ENCODE results near the gene SEMA5B.

The SEMA5B gene

DNA sequence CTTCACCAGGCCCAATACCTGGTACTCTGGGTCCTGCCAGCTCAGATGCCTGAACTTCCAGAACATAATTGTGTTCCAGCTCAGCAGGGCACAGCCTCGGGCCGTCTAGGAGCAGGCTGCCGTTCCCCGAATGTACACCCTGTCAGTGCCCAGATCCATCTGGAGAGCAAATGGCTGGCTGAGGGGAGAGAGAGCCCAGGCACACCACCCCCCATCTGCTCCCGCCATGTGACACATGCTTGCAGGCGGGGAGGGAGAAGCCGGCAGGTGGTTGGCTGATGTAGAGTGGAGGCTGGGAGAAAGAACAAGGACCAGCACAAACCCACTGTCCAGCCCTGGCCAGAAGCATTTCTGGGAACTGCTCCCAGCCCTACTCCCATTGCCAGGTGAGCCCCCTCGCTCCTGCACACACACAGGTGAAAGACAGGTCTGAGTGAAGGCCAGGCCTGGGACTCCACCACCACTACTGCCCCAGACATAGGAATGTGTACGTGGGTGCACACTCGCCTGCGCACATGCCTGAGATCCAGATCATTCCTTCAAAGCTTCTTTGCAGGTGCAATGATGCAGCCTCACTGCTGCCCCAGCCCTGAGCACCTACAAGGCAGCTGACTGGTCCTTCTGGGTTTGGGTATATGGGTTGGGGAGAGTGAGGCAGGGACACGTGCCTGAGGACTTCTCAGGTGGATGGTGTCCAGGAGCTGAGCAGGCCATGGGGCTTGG is 53.5 kb downstream of the SEMA5B start:
- DNase-seq (ENCODE audit: low read depth in 3 of 3): no peak

- DNase-seq (ENCODE audit: low read depth in 3 of 3): no peak
Observed at GRCh38 chr3:122972141-122972540, 55.4 kb downstream of the SEMA5B start.

DNA sequence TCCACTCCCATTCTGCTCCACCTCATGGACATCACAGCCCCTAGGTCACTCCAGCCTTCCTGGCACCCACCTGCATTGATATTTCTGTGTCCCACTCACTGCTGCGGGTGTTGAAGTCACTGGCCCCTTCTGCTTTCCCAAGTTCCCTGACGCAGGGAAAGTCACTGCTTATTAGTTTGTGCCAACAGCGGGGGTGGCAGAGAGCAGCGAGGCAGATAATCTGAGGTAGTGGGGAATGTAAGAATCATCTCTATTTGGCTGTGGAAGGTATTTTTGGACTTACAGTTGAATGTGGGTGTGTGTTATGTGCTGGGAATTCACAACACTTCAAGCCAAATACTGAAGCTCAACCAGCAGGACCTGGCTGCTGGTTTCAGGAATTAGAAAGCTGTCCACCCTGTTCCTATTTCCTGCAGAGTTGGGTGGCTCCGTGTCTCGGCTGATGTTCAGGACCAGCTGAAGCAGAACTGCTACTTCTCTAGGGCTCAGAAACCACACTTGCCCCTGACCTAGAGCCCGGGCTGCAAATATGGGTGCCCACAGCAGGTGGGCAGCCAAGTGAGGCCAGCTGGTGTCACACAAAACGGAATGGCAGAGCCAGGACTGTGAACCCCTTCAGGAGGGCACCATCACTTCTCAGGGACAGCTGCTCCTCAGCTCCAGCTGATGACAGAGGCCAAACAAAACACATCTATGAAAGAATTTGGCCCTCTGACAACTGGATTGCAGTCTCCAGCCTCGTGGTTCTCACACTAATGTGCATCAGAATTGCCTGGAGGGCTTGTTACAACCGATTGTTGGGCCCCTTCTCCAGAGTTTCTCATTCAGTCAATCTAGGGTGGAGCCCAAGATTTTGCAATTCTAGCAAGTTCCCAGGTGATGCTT is 57.7 kb downstream of the SEMA5B start:
- no peak for DNase-seq (ENCODE audit: low read depth in 3 of 3)

GRCh38 chr3:122967765-122968164 is 59.8 kb downstream of the SEMA5B start:
- no peak for DNase-seq (ENCODE audit: low read depth in 3 of 3)

- no peak for DNase-seq (ENCODE audit: low read depth in 3 of 3)
Observed at GRCh38 chr3:122967356-122967755, 60.2 kb downstream of the SEMA5B start.

DNA sequence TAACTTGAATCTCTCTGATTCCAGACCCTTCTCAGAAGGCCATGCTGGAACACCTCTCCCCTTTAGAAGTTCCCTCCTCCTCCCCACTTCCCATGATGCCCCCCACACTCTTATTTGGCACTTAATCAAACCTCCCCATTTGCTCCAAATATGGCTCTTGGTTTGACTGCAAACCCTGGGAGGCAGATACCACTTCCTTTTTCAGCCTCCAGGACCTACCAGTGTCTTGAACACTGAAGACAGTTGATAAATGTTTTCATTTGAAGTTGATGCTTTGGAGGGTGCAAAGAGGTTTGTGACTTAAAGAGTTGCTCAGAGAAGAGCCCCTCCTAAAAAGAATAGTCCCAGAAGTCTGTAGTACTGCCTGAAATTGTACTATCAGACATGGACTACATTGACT is 61.5 kb downstream of the SEMA5B start:
- no peak for DNase-seq (ENCODE audit: low read depth in 3 of 3)

DNA sequence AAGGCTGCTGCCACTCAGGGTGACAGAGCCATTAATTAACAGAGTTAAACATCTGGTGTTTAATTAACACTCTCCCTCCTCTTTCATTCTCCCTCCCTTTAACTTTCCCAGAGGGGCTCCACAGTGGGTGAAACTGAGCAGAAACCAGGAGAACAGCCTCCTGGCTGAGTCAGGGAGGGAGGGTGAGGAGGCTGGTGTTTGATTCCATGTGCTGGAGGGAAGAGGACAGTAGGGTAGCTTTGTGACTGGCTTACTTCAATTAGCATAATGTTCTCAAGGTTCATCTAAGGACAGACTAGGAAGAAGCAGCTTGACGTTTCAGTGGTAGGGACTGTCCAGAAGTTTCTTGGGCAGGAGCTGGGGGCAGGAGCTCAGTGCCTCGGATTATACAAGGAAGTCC is 62.8 kb downstream of the SEMA5B start:
- DNase-seq (ENCODE audit: low read depth in 3 of 3): no peak

DNA sequence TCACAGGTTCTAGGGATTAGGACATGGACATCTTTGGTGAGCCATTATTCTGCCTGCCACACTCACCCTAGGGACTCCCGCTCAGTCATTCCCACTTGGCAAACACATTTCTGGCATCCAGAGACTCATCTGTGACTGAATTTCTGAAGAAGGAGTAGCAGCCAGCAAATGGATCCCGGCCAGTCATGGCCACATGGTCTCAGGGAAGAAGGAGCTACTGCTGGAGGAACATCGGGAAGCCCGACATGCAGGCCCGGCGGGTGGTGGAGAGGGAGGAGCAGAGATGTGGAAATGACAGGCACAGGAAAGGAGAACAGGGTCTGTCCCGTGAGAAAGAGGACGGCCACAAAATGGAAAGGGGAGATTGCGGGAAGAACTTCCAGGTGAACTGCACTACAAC is 65.4 kb downstream of the SEMA5B start:
- no peak for DNase-seq (ENCODE audit: low read depth in 3 of 3)

DNA sequence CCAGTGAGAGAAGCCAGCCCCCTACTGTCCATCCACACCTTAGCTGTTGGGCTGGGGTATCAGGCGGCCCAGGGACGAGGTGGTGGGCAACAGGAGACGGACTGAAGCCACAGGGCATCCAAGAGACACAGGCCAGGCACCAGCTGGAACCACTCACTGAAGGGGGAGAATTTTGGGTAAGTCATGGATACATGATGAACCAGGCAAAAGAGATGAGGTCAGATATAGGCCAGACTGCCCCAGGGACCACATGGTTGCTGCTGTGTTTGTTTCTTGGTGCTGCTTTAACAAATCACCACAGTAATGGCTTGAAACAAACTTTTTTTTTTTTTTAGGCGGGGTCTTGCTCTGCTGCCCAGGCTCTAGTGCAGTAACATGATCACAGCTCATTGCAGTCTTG is 66.4 kb downstream of the SEMA5B start:
- DNase-seq (ENCODE audit: low read depth in 3 of 3): no peak

DNA sequence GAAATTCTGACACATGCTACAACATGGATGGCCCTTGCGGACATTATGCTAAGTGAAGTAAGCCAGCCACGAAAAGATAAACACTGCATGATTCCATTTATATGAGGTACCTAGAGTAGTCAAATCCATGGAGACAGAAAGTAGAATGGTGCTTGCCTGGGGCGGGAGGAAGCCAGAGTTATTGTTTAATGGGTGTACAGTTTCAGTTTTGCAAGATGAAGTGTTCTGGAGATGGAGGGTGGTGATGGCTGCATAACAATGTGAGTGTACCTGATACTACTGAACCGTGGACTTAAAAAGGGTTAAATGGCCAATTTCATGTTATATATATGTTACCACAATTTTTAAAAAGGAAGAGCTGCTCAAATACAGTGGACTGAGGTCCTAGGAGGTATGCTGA is 66.9 kb downstream of the SEMA5B start:
- no peak for DNase-seq (ENCODE audit: low read depth in 3 of 3)

GRCh38 chr3:122959339-122959738 is 68.2 kb downstream of the SEMA5B start:
- no peak for DNase-seq (ENCODE audit: low read depth in 3 of 3)

- no peak for DNase-seq (ENCODE audit: low read depth in 3 of 3)
Observed at GRCh38 chr3:122957707-122958689, 69.6 kb downstream of the SEMA5B start.

DNA sequence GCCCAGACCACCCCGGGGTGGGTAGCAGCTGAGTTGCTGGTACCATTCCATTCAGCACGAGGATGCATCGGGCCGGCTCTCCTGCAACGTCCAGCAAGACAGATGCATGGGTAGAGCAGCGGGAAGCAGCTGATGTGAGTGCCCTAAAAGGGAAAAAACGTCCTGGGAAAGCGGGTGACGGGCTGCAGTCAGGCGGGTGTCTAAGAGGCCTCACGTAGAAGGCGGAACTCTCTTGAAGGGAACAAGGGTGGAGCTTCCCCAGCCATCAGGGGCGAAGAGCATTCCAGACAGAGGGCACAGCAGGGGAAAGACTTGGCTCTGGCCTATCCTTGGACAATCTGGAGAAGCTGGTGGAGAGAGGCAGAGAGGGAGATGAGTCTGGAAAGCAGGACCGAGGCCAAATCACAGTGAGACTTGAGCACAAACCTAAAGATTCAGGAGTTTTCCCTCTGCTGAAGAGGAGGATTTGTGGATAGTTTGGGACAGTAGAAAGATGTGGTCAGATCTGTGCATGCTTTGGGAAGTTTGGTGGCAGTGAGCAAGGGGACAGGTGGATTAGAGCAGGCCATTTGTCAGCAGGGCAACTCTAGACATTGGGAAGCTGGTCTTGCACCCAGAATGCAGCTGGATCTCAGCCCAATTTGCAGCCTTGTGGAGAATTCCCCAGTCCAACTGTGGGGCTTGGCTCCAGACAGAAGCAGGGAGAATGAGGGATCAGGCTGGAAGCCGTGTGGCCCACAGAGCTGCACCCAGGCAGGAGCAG is 70.7 kb downstream of the SEMA5B start:
- no peak for DNase-seq (ENCODE audit: low read depth in 3 of 3)

DNA sequence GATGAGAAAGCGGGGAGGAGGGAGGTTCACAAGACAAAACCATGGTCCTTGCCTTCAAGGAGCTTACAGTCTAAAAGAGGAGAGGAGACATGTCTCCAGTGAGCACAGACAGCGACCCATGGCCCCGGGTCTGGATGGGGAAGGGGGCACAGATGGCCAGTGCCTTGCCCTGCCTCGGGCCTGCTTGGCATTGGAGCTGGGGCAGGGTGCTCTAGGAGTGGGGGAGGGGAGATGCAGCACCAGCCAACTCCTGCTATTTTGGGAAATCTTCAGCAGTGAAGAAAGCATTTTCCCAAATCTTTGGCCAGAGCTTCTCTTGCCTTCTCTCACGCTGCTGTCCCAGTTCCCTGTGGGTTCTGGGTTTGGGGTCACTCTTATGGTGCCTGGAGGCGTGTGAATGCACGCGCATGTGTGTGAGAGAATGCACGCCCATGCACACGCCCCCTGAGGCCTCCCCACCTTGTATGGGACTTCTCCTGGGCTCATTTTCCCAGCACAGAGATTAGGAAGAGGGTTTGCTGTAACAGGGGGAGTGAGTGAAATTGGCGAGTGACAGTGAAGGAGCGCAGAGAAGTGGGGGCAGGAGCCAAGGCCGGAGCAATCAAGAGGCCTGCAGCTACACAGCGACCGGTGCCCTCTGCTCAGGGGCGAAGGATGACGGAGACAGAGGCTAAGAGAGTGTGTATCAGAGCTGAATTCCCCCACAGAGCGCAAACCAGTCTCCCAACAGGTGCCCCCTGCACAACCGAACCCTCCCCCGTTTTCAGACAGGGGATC is 71.5 kb downstream of the SEMA5B start:
- DNase-seq (ENCODE audit: low read depth in 3 of 3): no peak

- DNase-seq (ENCODE audit: low read depth in 3 of 3): no peak
Observed at GRCh38 chr3:122952520-122952919, 75.0 kb downstream of the SEMA5B start.

- DNase-seq (ENCODE audit: low read depth in 3 of 3): no peak
Observed at GRCh38 chr3:122948408-122948807, 79.2 kb downstream of the SEMA5B start.

GRCh38 chr3:122947738-122948137 is 79.8 kb downstream of the SEMA5B start:
- no peak for DNase-seq (ENCODE audit: low read depth in 3 of 3)

- DNase-seq (ENCODE audit: low read depth in 3 of 3): no peak
Observed at GRCh38 chr3:122947196-122947595, 80.4 kb downstream of the SEMA5B start.

- no peak for DNase-seq (ENCODE audit: low read depth in 3 of 3)
Observed at GRCh38 chr3:122946185-122946584, 81.4 kb downstream of the SEMA5B start.

GRCh38 chr3:122945230-122945629 is 82.3 kb downstream of the SEMA5B start:
- no peak for DNase-seq (ENCODE audit: low read depth in 3 of 3)
